ENCODE data around the gene SRGAP3.

SRGAP3 gene

GRCh38 chr3:9024341-9024740 lies 225.1 kb downstream of the SRGAP3 start:
- H3K4me1 ChIP-seq (ENCODE audit: low read depth, poor library complexity, severe bottlenecking) = no peaks in the 10 kb centered on the region
- no peaks in the 10 kb centered on the region for H3K27me3 ChIP-seq (ENCODE audit: insufficient read depth, low read depth)
- no peak overlapping the region for H3K9ac ChIP-seq
- H3K36me3 ChIP-seq (ENCODE audit: insufficient read depth) = no peaks in the 10 kb centered on the region
- H2AFZ ChIP-seq (ENCODE audit: low read depth) = no peak overlapping the region
- no peak for TF ChIP-seq CTCF (conservative IDR thresholded peaks at IDR 0.05; ENCODE audit: low read depth, low read length)
- no peak overlapping the region for H3K27ac ChIP-seq
- no peaks in the 10 kb centered on the region for H3K79me2 ChIP-seq (ENCODE audit: insufficient read depth, low read depth)
- H3K4me3 ChIP-seq (IDR thresholded peaks at IDR 0.05; ENCODE audit: insufficient read depth, low read depth, low read length) = no peak overlapping the region
- H3K4me2 ChIP-seq = no peak overlapping the region
- H4K20me1 ChIP-seq (ENCODE audit: insufficient read depth) = no peaks in the 10 kb centered on the region

GRCh38 chr3:9023226-9023590 lies 226.2 kb downstream of the SRGAP3 start:
- Histone ChIP-seq H4K20me1 (ENCODE audit: insufficient read depth) (no peaks in the 10 kb centered on the region), H3K4me3 (IDR thresholded peaks at IDR 0.05; ENCODE audit: insufficient read depth, low read depth, low read length) (no peak overlapping the region), H3K27ac (no peak overlapping the region), H3K4me2 (no peak overlapping the region), H3K9ac (no peak overlapping the region), H2AFZ (ENCODE audit: low read depth) (no peak overlapping the region), H3K4me1 (ENCODE audit: low read depth, poor library complexity, severe bottlenecking) (no peaks in the 10 kb centered on the region), H3K79me2 (ENCODE audit: insufficient read depth, low read depth) (no peaks in the 10 kb centered on the region), H3K36me3 (ENCODE audit: insufficient read depth) (no peaks in the 10 kb centered on the region), H3K27me3 (ENCODE audit: insufficient read depth, low read depth) (no peaks in the 10 kb centered on the region)
- no peak for TF ChIP-seq CTCF (conservative IDR thresholded peaks at IDR 0.05; ENCODE audit: low read depth, low read length)

- Histone ChIP-seq H3K4me1 (ENCODE audit: low read depth, poor library complexity, severe bottlenecking) (no peaks in the 10 kb centered on the region), H3K36me3 (ENCODE audit: insufficient read depth) (no peaks in the 10 kb centered on the region), H4K20me1 (ENCODE audit: insufficient read depth) (no peaks in the 10 kb centered on the region), H3K9ac (no peak overlapping the region), H2AFZ (ENCODE audit: low read depth) (no peak overlapping the region), H3K27me3 (ENCODE audit: insufficient read depth, low read depth) (no peaks in the 10 kb centered on the region), H3K27ac (no peak overlapping the region), H3K4me2 (no peak overlapping the region), H3K79me2 (ENCODE audit: insufficient read depth, low read depth) (no peaks in the 10 kb centered on the region), H3K4me3 (IDR thresholded peaks at IDR 0.05; ENCODE audit: insufficient read depth, low read depth, low read length) (no peak overlapping the region)
- TF ChIP-seq CTCF (conservative IDR thresholded peaks at IDR 0.05; ENCODE audit: low read depth, low read length) = no peak
Observed at GRCh38 chr3:9022305-9023225, 226.9 kb downstream of the SRGAP3 start.

GRCh38 chr3:9021271-9022009 lies 228.0 kb downstream of the SRGAP3 start:
- Histone ChIP-seq H3K9ac (no peak overlapping the region), H3K27me3 (ENCODE audit: insufficient read depth, low read depth) (no peaks in the 10 kb centered on the region), H4K20me1 (ENCODE audit: insufficient read depth) (no peaks in the 10 kb centered on the region), H3K79me2 (ENCODE audit: insufficient read depth, low read depth) (no peaks in the 10 kb centered on the region), H3K27ac (no peak overlapping the region), H3K4me2 (no peak overlapping the region), H3K4me1 (ENCODE audit: low read depth, poor library complexity, severe bottlenecking) (no peaks in the 10 kb centered on the region), H3K4me3 (IDR thresholded peaks at IDR 0.05; ENCODE audit: insufficient read depth, low read depth, low read length) (no peak overlapping the region), H3K36me3 (ENCODE audit: insufficient read depth) (no peaks in the 10 kb centered on the region), H2AFZ (ENCODE audit: low read depth) (no peak overlapping the region)
- TF ChIP-seq CTCF (conservative IDR thresholded peaks at IDR 0.05; ENCODE audit: low read depth, low read length) = no peak

All from KMS-11 (cell line).